Kidney capillary endothelial cell (primary cell): ENCODE data around the gene ZNF536.
"Not testable (repeated sequence)": the region's sequence is repeated elsewhere in the genome, so short reads cannot be mapped to it uniquely, and the experiment has no call there.

Experiments
- DNase-seq: peaks from one replicate; pipeline ENCODE4 v3.0.0-alpha.2; 2018; ENCODE audit warnings: low spot score

Gene ZNF536

GRCh38 chr19:30446850-30447552 lies 74.8 kb downstream of the ZNF536 start:
- no peak for DNase-seq

- no peak for DNase-seq
Observed at GRCh38 chr19:30447553-30447870, 75.3 kb downstream of the ZNF536 start.

GRCh38 chr19:30448386-30449077 lies 76.3 kb downstream of the ZNF536 start:
- no peak for DNase-seq

- no peak for DNase-seq
Observed at GRCh38 chr19:30449078-30449590, 77.0 kb downstream of the ZNF536 start.

GRCh38 chr19:30449673-30450072 lies 77.5 kb downstream of the ZNF536 start:
- no peak for DNase-seq

- peak; percentile 5 for DNase-seq
Observed at GRCh38 chr19:30450100-30450499, 77.9 kb downstream of the ZNF536 start.

GRCh38 chr19:30450835-30451321 lies 78.7 kb downstream of the ZNF536 start:
- DNase-seq: no peak

GRCh38 chr19:30452931-30453330 lies 80.7 kb downstream of the ZNF536 start:
- no peak for DNase-seq

GRCh38 chr19:30453743-30454142 lies 81.6 kb downstream of the ZNF536 start:
- DNase-seq: no peak

- DNase-seq: no peak
Observed at GRCh38 chr19:30455881-30456280, 83.7 kb downstream of the ZNF536 start.

- DNase-seq: no peak
Observed at GRCh38 chr19:30457484-30457883, 85.3 kb downstream of the ZNF536 start.

GRCh38 chr19:30459859-30460258 lies 87.7 kb downstream of the ZNF536 start:
- no peak for DNase-seq

- DNase-seq: no peak
Observed at GRCh38 chr19:30464162-30464561, 92.0 kb downstream of the ZNF536 start.

GRCh38 chr19:30466598-30466997 lies 94.4 kb downstream of the ZNF536 start:
- DNase-seq: not testable (repeated sequence)

- DNase-seq: no peak
Observed at GRCh38 chr19:30467239-30467638, 95.1 kb downstream of the ZNF536 start.

GRCh38 chr19:30469774-30470173 lies 97.6 kb downstream of the ZNF536 start:
- DNase-seq: no peak

GRCh38 chr19:30471441-30471840 lies 99.3 kb downstream of the ZNF536 start:
- DNase-seq: no peak

GRCh38 chr19:30473334-30473867 lies 101.2 kb downstream of the ZNF536 start:
- DNase-seq: no peak

- no peak for DNase-seq
Observed at GRCh38 chr19:30476997-30477396, 104.8 kb downstream of the ZNF536 start.

GRCh38 chr19:30479231-30479630 lies 107.0 kb downstream of the ZNF536 start:
- DNase-seq: no peak

GRCh38 chr19:30480097-30480496 lies 107.9 kb downstream of the ZNF536 start:
- DNase-seq: no peak

- DNase-seq: no peak
Observed at GRCh38 chr19:30481063-30481462, 108.9 kb downstream of the ZNF536 start.

GRCh38 chr19:30481823-30482222 lies 109.6 kb downstream of the ZNF536 start:
- no peak for DNase-seq
